WERI-Rb-1 (cell line): ENCODE data around the gene IQCF5.

Experiments used
- DNase-seq: peaks from one replicate; pipeline ENCODE4 v3.0.0-alpha.2; 2020
- H3K27ac ChIP-seq: fragments of 250-450 bp; sonication (Bioruptor Pico); 2 replicates; pipeline ENCODE4 v1.5.1; 2020; ENCODE audit warnings: mild to moderate bottlenecking, moderate library complexity
- H3K27me3 ChIP-seq: fragments of 250-450 bp; sonication (Bioruptor Pico); 2 replicates; pipeline ENCODE4 v1.5.1; 2021; ENCODE audit warnings: mild to moderate bottlenecking, low read depth, moderate library complexity; ENCODE audit not compliant: insufficient read depth, severe bottlenecking
- H3K36me3 ChIP-seq: fragments of 250-450 bp; sonication (Bioruptor Pico); 2 replicates; pipeline ENCODE4 v1.5.1; 2020; ENCODE audit warnings: mild to moderate bottlenecking, moderate library complexity
- H3K4me3 ChIP-seq: 2 replicates; pipeline ENCODE4 v1.5.1; 2011; ENCODE audit warnings: low read depth, mild to moderate bottlenecking, control low read depth, low read length
- H3K9me3 ChIP-seq: fragments of 250-450 bp; sonication (Bioruptor Pico); 2 replicates; pipeline ENCODE4 v1.5.1; 2021; ENCODE audit warnings: mild to moderate bottlenecking, moderate library complexity; ENCODE audit not compliant: severe bottlenecking
- TF ChIP-seq, protein P1 (sequence below): IDR thresholded peaks from 2 replicates; pipeline ENCODE4 v1.5.1; 2011; ENCODE audit warnings: low read depth, mild to moderate bottlenecking, control low read depth, inconsistent platforms, low read length

IQCF5 gene

DNA sequence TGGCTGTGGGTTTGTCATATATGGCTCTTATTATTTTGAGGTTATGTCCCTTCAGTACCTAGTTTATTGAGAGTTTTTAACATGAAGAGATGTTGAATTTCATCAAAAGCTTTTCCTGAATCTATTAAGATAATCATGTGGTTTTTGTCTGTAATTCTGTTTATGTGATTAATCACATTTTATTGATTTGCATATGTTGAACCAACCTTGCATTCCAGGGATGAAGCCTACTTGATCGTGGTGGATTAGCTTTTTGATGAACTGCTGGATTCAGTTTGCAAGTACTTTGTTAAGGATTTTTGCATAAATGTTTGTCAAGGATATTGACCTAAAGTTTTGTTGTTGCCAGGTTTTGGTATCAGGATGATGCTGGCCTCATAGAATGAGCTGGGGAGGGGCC, 47.1 kb downstream of the IQCF5 start:
- H3K36me3 ChIP-seq, result no peaks in the 10 kb centered on the region
- peaks cover 5% of the 10 kb centered on the region for H3K9me3 ChIP-seq
- H3K27ac ChIP-seq, result no peak overlapping the region
- H3K4me3 ChIP-seq, result no peak overlapping the region
- no peak for DNase-seq
- TF ChIP-seq, protein P1, sequence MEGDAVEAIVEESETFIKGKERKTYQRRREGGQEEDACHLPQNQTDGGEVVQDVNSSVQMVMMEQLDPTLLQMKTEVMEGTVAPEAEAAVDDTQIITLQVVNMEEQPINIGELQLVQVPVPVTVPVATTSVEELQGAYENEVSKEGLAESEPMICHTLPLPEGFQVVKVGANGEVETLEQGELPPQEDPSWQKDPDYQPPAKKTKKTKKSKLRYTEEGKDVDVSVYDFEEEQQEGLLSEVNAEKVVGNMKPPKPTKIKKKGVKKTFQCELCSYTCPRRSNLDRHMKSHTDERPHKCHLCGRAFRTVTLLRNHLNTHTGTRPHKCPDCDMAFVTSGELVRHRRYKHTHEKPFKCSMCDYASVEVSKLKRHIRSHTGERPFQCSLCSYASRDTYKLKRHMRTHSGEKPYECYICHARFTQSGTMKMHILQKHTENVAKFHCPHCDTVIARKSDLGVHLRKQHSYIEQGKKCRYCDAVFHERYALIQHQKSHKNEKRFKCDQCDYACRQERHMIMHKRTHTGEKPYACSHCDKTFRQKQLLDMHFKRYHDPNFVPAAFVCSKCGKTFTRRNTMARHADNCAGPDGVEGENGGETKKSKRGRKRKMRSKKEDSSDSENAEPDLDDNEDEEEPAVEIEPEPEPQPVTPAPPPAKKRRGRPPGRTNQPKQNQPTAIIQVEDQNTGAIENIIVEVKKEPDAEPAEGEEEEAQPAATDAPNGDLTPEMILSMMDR, result no peak
- H3K27me3 ChIP-seq, result no peaks in the 10 kb centered on the region
